ENCODE measurements around the gene INSYN2B. TPM values are rescaled to one million over a fixed set of nuclear protein-coding genes. Genes with fewer than 3 reads are reported as not detected.

INSYN2B gene
- total and polyA plus RNA-seq, 4 donors: 0.10 to 0.63 (median 0.12) TPM; not detected in 1

DNA sequence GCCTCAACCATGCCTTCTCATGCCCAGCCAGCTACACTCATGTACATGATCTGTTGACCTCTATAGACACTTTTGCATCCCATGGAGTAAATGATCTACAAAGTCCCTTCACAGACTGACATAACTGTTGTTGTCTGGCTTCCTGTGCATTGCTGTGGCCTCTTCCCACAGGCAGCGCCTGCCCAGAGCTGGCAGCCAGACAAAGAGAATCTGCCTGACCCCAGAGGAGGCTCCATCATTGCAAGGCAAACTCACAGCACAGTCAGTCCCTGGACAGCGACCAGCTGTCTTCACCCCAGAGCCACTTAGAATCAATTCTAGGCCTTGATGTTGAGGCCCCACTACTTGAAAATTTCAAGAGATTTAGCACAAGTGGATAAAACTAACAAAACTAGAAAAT is 65.5 kb downstream of the INSYN2B start:
- H3K9ac ChIP-seq (ENCODE audit: insufficient read depth in 1 of 2, low read length in 2 of 2): no peak overlapping the region

DNA sequence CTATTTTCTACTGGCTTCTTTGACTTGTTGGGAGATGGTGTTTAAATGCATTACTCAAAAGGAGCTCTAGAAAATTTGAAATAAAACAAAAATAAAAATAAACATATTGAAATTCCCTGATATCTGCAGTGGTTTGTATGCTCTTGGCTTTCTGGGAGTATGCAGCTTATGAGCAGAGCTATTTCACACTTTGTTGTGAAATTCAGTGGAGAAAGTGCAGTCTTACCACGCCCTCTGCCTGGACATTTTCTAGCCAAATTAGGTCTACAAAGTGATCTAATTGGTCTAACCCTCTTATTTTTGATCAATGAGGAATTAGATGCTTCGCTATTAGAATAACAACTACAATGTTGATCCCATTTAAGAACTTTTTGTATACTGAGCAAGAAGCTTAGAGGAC is 66.8 kb downstream of the INSYN2B start:
- peaks cover 0 to 3% (median 0%) of the 10 kb centered on the region in 3 donors for H3K27me3 ChIP-seq (ENCODE audit: control insufficient read depth in 3 of 3, insufficient read depth in 3 of 3, low read length in 2 of 3)
- ATAC-seq (ENCODE audit: insufficient read depth, low FRiP score): no peak
- no peak overlapping the region for H3K4me3 ChIP-seq
- DNase-seq: no peak
- H3K9ac ChIP-seq (ENCODE audit: insufficient read depth in 1 of 2, low read length in 2 of 2): no peak overlapping the region
- H3K36me3 ChIP-seq (ENCODE audit: control insufficient read depth in 4 of 4, insufficient read depth in 4 of 4, low read length in 4 of 4): peaks cover 0 to 3% (median 0%) of the 10 kb centered on the region in 4 donors
- TF ChIP-seq, protein P1, sequence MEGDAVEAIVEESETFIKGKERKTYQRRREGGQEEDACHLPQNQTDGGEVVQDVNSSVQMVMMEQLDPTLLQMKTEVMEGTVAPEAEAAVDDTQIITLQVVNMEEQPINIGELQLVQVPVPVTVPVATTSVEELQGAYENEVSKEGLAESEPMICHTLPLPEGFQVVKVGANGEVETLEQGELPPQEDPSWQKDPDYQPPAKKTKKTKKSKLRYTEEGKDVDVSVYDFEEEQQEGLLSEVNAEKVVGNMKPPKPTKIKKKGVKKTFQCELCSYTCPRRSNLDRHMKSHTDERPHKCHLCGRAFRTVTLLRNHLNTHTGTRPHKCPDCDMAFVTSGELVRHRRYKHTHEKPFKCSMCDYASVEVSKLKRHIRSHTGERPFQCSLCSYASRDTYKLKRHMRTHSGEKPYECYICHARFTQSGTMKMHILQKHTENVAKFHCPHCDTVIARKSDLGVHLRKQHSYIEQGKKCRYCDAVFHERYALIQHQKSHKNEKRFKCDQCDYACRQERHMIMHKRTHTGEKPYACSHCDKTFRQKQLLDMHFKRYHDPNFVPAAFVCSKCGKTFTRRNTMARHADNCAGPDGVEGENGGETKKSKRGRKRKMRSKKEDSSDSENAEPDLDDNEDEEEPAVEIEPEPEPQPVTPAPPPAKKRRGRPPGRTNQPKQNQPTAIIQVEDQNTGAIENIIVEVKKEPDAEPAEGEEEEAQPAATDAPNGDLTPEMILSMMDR (IDR thresholded peaks at IDR 0.05; ENCODE audit: control extremely low read depth, extremely low read depth): no peak
- WGBS, 2 donors: 81% methylated on average over 2 of the region's 2 CpGs
- peaks cover 0 to 2% (median 0%) of the 10 kb centered on the region in 4 donors for H3K9me3 ChIP-seq (ENCODE audit: control insufficient read depth in 4 of 4, insufficient read depth in 3 of 4, low read length in 3 of 4)
- no peak overlapping the region for H3K27ac ChIP-seq (ENCODE audit: low read depth in 1 of 2, low read length in 1 of 2)
- peaks cover 0 to 20% (median 0%) of the 10 kb centered on the region in 5 donors for H3K4me1 ChIP-seq (ENCODE audit: control insufficient read depth in 5 of 5, insufficient read depth in 5 of 5, low read length in 5 of 5)

More for the DNA sequence above, 65.5 kb downstream of the INSYN2B start:
- peaks cover 0 to 2% (median 0%) of the 10 kb centered on the region in 4 donors for H3K9me3 ChIP-seq (ENCODE audit: control insufficient read depth in 4 of 4, insufficient read depth in 3 of 4, low read length in 3 of 4)
- peaks cover 0 to 3% (median 0%) of the 10 kb centered on the region in 4 donors for H3K36me3 ChIP-seq (ENCODE audit: control insufficient read depth in 4 of 4, insufficient read depth in 4 of 4, low read length in 4 of 4)
- H3K4me1 ChIP-seq (ENCODE audit: control insufficient read depth in 5 of 5, insufficient read depth in 5 of 5, low read length in 5 of 5): peaks cover 0 to 20% (median 0%) of the 10 kb centered on the region in 5 donors
- no peak overlapping the region for H3K27ac ChIP-seq (ENCODE audit: low read depth in 1 of 2, low read length in 1 of 2)
- peaks cover 0 to 3% (median 0%) of the 10 kb centered on the region in 3 donors for H3K27me3 ChIP-seq (ENCODE audit: control insufficient read depth in 3 of 3, insufficient read depth in 3 of 3, low read length in 2 of 3)
- ATAC-seq (ENCODE audit: insufficient read depth, low FRiP score): no peak
- H3K4me3 ChIP-seq: no peak overlapping the region
- TF ChIP-seq, protein P1 (IDR thresholded peaks at IDR 0.05; ENCODE audit: control extremely low read depth, extremely low read depth): no peak
- 38 to 49% methylated on average over 2 of the region's 2 CpGs for WGBS, 2 donors
- DNase-seq: peak; percentile 86 to 91 (median 89)

DNA sequence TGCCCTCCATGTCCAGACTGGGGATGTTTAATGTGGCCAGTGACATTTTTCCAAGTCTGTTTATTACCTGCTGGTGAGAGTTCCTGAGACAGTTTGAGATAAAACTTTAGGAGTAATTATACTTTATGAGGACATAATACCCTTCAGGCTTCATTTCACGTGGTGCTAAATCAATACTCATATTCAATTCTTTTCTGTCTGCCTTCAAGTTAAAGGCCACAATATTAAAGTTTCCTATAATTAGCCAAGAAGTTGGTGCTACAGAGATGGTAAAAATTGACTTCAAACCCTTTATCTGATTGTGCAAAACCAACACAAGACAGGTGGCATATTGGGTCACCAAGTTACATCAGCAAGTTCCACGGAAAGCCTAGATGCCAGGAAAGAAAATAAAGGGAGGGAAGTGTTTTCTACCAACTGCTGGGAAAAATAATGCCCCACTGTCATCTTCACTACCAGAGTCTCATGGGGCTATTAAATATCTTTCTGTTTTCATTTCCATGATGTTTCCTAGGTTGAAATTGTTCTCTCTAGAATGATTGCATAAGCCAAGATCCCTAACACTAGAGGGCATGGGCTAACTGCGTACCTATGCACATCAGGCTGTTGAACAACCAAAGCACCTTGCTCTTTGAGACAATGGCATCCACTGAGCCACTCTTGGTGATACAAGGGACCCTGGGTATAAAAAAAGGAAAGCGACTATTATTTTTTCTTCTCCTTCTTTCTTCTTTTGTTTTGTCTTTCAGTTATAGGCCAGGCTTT is 68.7 kb downstream of the INSYN2B start:
- H3K36me3 ChIP-seq (ENCODE audit: control insufficient read depth in 4 of 4, insufficient read depth in 4 of 4, low read length in 4 of 4): peaks cover 0 to 3% (median 0%) of the 10 kb centered on the region in 4 donors
- DNase-seq (no peak), ATAC-seq (ENCODE audit: insufficient read depth, low FRiP score) (no peak)
- no peak overlapping the region for H3K9ac ChIP-seq (ENCODE audit: insufficient read depth in 1 of 2, low read length in 2 of 2)
- H3K9me3 ChIP-seq (ENCODE audit: control insufficient read depth in 4 of 4, insufficient read depth in 3 of 4, low read length in 3 of 4): no peaks in the 10 kb centered on the region
- H3K27ac ChIP-seq (ENCODE audit: low read depth in 1 of 2, low read length in 1 of 2): no peak overlapping the region
- peaks cover 0 to 23% (median 0%) of the 10 kb centered on the region in 5 donors for H3K4me1 ChIP-seq (ENCODE audit: control insufficient read depth in 5 of 5, insufficient read depth in 5 of 5, low read length in 5 of 5)
- WGBS, 2 donors: 76 to 80% methylated on average over 4 of the region's 4 CpGs
- TF ChIP-seq, protein P1 (IDR thresholded peaks at IDR 0.05; ENCODE audit: control extremely low read depth, extremely low read depth): no peak
- peaks cover 0 to 3% (median 0%) of the 10 kb centered on the region in 3 donors for H3K27me3 ChIP-seq (ENCODE audit: control insufficient read depth in 3 of 3, insufficient read depth in 3 of 3, low read length in 2 of 3)
- H3K4me3 ChIP-seq: no peak overlapping the region
